Stimulated activated CD4-positive, alpha-beta T cell treated with anti-CD3 and anti-CD28 coated beads, Interleukin-4, amount 100 ng/mL, for 4 hours (primary cell): Measurements from ENCODE around the gene TCAF1.
"Not testable (repeated sequence)": the region's sequence is repeated elsewhere in the genome, so short reads cannot be mapped to it uniquely, and the experiment has no call there.

ENCODE experiments used
- DNase-seq, 2 experiments: peaks; one replicate each; pipeline ENCODE4 v3.0.0-alpha.2; 2020

TCAF1 gene

GRCh38 chr7:143901332-143901667 lies 676 bp downstream of the TCAF1 start:
- DNase-seq = no peak

- DNase-seq = no peak
Measured at GRCh38 chr7:143900230-143900766, 1.7 kb downstream of the TCAF1 start.

- DNase-seq = no peak
Measured at GRCh38 chr7:143898810-143899209, 3.2 kb downstream of the TCAF1 start.

- no peak for DNase-seq
Measured at GRCh38 chr7:143896667-143897066, 5.3 kb downstream of the TCAF1 start.

- DNase-seq = no peak
Measured at GRCh38 chr7:143892527-143893300, 9.3 kb downstream of the TCAF1 start.

GRCh38 chr7:143891457-143891856 lies 10.5 kb downstream of the TCAF1 start:
- DNase-seq = no peak

GRCh38 chr7:143890558-143890957 lies 11.4 kb downstream of the TCAF1 start:
- no peak for DNase-seq

GRCh38 chr7:143889068-143889467 lies 12.9 kb downstream of the TCAF1 start:
- no peak for DNase-seq

- no peak for DNase-seq
Measured at GRCh38 chr7:143886826-143887477, 15.0 kb downstream of the TCAF1 start.

- no peak for DNase-seq
Measured at GRCh38 chr7:143885951-143886350, 16.0 kb downstream of the TCAF1 start.

GRCh38 chr7:143884969-143885559 lies 16.9 kb downstream of the TCAF1 start:
- no peak for DNase-seq

GRCh38 chr7:143884241-143884968 lies 17.6 kb downstream of the TCAF1 start:
- no peak for DNase-seq

GRCh38 chr7:143882604-143883078 lies 19.3 kb downstream of the TCAF1 start:
- DNase-seq = no peak

GRCh38 chr7:143882020-143882603 lies 19.9 kb downstream of the TCAF1 start:
- DNase-seq = no peak

GRCh38 chr7:143878884-143879283 lies 23.1 kb downstream of the TCAF1 start:
- DNase-seq = no peak

- no peak for DNase-seq
Measured at GRCh38 chr7:143877098-143877497, 24.9 kb downstream of the TCAF1 start.

- no peak for DNase-seq
Measured at GRCh38 chr7:143876218-143876617, 25.8 kb downstream of the TCAF1 start.

GRCh38 chr7:143873242-143873641 lies 28.7 kb downstream of the TCAF1 start:
- DNase-seq = not testable (repeated sequence)

- not testable (repeated sequence) for DNase-seq
Measured at GRCh38 chr7:143871534-143871933, 30.4 kb downstream of the TCAF1 start.

GRCh38 chr7:143857994-143858393 lies 44.0 kb downstream of the TCAF1 start:
- DNase-seq = not testable (repeated sequence)

- not testable (repeated sequence) for DNase-seq
Measured at GRCh38 chr7:143855443-143855842, 46.5 kb downstream of the TCAF1 start.

GRCh38 chr7:143850682-143851081 lies 51.3 kb downstream of the TCAF1 start:
- DNase-seq = no peak
